Activated gamma-delta T cell treated with anti-CD3 and anti-CD28 coated beads, Interleukin-2, amount 50 U/mL, for 16 hours (primary cell): ENCODE measurements around the gene SRC.

ENCODE experiments used
- DNase-seq: peaks from one replicate; pipeline ENCODE4 v3.0.0-alpha.2; 2020; ENCODE audit warnings: low read depth

SRC gene

DNA sequence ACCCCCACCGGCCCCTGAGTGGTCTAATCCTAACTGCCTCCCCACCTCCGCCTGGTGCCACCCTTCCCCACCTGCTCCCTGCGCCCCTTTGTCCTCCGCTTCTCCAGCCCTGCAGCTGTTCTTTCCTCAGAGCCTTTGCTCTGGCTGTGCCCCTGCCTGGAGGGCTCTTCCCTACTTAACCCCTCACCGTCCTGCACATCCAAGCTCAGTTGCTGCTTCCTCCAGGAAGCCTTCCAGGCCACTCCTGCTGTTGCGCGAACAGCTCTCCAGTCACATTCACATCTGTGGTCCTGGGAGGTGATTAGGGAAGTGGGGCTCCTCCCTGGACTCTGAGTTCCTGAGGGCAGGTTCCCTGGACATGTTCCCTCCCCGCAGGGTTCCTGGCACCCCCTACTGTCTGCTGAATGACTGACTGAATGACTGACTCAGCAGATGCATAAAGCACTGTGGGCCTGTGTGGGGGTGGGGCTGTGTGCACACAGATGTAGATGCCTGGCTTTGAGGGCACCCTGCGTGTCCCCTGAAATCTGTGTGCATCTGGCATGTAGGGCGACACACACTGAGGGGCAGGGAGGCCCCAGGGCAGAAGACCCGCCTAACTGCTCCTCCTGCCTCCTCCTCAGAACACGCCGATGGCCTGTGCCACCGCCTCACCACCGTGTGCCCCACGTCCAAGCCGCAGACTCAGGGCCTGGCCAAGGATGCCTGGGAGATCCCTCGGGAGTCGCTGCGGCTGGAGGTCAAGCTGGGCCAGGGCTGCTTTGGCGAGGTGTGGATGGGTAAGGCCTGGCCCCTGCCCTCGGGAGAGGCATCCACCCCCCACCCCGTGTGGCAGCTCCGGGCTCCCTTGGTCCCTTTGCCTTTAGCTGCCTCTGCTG, 51.4 kb downstream of the SRC start:
- DNase-seq = no peak

DNA sequence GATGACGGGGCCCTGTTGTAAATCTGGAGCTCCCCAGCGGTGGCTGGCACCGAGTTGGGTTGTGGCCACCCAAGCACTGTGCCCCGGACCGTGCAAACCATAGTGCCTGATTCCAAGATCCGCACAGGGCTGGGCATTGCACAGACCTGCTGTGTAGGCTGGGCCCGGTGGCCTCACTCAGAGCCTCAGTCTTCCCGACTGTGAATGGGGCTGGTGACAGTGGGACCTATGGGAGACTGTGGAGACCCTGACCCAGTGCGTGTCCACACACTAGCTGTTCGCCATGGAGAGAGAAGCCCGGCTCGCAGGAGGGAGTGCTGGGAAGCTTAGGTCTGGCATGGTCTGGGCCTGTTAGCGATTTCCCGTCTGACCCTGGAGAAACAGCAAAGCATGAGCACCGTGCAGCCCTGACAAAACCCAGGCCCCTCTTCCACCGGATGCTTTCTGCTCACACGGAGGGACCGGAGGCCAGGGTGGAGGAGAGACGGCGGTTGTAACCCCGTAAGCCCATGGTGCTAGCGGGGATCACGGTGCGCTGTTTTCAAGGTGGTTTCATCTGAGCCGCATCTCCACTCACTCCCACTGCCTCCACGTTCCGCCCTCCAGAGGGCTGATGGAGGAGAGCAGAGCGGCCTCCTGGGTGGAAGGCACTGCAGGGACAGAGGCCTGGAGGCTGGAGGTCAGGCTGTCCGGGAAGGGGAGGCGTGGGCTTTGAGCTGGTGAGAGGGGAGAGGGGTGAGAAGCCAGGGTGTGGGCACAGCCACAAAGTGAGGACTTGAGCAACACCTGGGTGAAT, 52.2 kb downstream of the SRC start:
- no peak for DNase-seq

DNA sequence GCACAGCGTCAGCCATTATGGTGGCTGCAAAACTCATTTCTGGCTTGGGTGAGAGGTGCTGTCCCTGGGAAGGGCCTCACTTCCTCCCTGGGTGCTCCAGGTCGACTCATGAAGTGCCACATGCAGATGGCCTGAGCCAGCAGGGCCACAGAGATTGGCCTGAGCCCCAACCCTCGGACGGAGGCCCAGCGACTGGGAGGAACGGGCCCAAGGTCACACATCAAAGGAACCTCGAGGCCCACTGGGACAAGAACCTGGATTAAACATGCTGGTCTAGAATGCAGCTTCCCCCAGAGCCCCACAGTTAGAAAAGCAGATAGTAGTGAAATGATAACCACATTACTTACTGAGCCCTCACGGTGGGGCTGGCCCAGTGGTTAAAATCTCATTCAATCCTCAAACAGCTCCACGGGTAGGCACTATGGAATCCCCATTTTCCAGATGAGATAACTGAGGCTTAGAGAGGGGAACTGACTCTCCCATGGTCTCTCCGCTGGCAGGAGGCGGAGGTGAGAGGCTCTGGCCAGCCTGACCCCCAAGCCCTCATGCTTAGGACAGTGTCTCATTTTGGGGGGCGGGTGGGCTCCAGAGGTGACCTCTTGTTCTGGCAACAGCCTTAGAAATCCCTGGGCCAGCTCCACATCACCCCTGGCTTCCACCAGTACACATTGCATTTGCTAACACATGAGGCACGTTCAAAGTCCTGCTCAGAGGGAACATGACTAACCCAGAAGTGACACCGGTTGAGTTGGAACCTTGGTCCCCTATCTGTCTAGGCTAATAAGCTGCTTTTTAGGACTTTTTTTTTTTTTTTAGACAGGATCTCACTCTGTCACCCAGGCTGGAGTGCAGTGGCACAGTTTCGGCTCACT, 53.0 kb downstream of the SRC start:
- no peak for DNase-seq

DNA sequence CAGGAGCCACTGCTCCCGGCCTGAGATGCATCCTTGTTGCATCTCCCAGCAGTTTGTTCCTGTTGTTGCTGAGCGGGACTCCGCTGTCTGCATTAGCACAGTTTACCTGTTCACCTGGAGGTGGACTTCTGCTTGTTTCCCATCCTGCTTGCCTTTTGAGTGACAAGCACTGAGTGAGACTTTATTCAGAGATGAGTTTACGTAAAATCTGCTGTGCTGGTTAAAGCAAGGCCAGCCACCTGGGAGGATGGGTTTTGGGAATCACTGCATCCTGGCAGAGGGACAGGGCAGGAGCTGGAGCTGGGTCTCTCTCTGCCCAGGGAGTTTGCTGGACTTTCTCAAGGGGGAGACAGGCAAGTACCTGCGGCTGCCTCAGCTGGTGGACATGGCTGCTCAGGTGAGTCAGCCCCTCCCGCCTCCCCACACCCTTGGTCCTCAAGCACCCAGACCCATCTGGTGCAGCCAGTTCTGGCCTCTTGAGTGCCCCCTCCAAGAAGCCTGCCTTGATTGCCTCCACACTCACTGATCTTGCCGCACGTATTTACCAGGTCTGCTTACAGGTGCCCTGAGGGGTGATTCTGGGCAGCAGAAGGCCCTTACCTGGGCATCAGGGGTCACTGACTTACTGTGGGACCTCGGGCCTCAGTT, 55.5 kb downstream of the SRC start:
- DNase-seq = no peak

DNA sequence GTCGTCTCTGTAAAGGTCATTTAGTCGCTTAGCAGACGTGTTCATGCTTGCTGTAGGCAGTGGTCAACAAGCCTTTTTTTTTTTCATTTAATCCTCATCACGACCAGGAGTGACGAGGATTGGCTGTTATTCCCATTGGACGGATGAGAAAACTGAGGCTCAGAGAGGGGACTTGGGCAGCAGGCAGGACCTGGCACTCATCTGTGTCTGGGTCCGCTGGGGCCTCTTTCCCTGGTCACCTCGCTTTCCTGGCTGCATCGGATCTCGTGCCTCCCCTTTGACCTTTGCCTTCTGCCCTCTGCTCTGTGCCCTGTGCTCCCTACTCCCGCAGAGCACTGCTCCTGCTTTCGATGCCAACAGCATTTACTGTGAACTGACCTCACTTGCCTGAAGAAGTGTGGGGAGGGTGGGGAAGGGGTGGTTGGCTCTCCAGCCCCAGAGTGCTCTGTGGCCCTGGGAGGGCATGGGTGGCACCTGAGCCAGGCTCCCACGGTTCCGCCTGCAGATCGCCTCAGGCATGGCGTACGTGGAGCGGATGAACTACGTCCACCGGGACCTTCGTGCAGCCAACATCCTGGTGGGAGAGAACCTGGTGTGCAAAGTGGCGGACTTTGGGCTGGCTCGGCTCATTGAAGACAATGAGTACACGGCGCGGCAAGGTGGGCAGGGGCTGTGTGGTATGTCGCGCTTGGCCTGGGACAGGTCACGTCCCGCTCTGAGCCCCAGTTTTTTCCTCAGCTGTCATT, 56.2 kb downstream of the SRC start:
- no peak for DNase-seq

DNA sequence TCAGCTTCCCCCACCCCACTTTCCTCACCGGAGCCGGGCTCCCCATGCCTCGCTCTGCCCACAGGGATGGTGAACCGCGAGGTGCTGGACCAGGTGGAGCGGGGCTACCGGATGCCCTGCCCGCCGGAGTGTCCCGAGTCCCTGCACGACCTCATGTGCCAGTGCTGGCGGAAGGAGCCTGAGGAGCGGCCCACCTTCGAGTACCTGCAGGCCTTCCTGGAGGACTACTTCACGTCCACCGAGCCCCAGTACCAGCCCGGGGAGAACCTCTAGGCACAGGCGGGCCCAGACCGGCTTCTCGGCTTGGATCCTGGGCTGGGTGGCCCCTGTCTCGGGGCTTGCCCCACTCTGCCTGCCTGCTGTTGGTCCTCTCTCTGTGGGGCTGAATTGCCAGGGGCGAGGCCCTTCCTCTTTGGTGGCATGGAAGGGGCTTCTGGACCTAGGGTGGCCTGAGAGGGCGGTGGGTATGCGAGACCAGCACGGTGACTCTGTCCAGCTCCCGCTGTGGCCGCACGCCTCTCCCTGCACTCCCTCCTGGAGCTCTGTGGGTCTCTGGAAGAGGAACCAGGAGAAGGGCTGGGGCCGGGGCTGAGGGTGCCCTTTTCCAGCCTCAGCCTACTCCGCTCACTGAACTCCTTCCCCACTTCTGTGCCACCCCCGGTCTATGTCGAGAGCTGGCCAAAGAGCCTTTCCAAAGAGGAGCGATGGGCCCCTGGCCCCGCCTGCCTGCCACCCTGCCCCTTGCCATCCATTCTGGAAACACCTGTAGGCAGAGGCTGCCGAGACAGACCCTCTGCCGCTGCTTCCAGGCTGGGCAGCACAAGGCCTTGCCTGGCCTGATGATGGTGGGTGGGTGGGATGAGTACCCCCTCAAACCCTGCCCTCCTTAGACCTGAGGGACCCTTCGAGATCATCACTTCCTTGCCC, 57.4 kb downstream of the SRC start:
- no peak for DNase-seq

DNA sequence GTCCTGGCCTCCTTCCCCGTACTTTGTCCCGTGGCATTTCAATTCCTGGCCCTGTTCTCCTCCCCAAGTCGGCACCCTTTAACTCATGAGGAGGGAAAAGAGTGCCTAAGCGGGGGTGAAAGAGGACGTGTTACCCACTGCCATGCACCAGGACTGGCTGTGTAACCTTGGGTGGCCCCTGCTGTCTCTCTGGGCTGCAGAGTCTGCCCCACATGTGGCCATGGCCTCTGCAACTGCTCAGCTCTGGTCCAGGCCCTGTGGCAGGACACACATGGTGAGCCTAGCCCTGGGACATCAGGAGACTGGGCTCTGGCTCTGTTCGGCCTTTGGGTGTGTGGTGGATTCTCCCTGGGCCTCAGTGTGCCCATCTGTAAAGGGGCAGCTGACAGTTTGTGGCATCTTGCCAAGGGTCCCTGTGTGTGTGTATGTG, 58.5 kb downstream of the SRC start:
- DNase-seq = no peak

DNA sequence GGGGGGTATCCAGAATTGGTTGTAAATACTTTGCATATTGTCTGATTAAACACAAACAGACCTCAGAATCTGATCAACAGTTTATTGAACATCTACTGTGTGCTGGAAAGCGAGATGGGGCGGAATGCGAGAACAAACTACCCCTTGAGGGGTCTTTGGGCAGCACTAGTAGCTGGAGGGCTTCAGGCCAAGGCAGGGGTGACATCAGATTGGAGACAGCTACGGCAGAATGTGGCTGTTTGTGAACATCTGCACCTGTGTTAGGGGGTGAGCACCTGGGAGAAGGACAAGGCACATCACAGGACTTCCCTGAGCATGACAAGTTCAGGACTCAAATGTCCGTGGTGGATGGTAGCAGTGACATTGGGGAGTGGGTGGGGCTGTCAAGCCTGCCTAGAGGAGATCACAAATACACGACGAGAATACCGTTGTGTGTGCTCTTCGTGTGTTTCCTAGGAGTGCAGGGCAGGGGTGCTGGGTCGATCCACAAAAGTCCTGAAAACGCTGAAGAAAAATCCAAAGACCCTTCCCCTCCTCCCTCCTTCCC, 59.5 kb downstream of the SRC start:
- DNase-seq = no peak

DNA sequence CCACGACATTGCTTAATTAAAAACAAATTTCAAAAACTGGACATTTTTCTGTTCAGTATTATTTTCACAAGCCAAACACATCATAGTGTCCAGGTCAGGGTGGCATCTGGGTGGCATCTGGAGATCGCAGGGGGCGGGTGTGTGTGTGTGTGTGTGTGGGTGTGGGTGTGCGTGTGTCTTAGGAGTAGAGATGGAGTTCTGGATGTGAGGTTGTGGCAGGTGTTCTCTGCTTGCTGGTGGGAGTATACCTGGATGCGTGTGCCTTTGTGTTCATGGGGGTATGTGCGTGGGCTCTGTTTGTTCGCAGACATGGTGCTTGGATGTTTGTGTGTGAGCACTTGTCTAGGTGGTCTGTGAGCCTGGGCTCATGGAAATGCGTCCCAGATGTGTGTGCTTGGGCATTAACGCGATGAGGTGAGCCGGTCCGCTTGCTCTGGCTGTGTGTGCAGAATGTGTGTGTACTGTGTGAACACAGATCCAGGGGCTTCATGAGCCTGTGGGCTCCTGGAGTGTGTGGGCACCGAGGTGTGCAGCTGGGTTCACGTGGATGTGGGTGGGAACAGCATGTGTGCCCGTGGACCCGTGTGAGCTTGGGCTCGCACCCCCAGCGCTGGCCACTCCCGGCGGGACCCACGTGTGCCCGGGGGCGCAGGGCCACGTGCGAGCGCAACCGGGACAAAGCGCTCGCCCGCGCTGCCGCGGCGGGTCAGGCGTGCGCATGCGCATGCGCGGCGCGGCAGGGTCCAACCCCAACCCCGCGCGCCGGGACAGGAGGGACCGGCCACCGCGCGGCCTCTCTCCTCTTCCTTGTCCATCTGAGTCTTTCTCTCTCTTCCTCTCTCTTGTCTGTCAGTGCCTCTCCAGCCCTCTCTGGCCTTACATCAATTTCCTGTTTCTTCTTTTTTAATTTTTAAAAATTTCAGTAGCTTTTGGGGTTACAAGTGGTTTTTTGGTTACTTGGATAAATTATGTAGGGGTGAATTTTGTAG, 60.4 kb downstream of the SRC start:
- DNase-seq = no peak

DNA sequence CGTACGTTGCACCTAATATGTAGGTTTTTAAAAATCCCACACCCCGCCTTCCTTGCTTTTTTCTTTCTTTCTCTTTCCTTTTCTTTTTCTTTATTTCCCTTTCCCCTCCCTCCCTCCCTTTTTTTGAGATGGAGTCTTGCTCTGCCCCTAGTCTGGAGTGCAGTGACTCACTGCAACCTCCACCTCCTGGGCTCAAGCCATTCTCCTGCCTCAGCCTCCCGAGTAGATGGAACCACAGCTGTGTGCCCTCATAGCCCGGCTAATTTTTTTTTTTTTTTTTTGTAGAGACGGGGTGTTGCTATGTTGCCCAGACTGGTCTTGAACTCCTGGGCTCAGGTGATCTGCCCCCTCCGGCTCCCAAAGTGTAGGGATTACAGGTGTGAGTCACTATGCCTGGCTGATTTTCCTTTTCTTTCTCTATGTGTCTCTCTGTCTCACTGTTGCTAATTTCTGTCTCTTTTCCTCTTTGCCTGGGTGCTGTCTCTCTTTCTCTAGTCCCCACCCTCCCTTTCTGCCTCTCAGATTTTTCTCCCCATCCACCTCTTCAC, 61.2 kb downstream of the SRC start:
- DNase-seq = no peak

DNA sequence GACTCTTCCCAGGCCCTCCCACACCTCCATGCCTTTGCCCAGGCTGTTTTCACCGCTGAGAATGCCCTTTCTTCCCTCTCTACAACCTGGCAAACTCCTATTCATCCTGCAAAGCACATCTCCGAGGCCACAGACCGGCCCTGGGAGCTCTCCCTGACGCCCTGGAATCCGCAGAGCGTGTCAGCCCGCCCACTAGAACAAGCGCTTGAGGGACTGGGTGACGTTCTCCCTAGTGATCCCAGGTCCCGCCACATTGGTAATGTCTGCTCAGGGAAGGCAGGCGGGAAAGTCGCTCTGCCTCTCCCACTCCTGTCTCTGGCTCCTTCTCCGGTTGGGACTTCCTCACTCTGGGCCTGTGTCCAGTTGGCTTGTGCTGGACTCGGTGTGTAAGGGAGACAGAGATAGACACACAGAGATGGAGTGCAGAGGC, 61.6 kb downstream of the SRC start:
- DNase-seq = no peak

DNA sequence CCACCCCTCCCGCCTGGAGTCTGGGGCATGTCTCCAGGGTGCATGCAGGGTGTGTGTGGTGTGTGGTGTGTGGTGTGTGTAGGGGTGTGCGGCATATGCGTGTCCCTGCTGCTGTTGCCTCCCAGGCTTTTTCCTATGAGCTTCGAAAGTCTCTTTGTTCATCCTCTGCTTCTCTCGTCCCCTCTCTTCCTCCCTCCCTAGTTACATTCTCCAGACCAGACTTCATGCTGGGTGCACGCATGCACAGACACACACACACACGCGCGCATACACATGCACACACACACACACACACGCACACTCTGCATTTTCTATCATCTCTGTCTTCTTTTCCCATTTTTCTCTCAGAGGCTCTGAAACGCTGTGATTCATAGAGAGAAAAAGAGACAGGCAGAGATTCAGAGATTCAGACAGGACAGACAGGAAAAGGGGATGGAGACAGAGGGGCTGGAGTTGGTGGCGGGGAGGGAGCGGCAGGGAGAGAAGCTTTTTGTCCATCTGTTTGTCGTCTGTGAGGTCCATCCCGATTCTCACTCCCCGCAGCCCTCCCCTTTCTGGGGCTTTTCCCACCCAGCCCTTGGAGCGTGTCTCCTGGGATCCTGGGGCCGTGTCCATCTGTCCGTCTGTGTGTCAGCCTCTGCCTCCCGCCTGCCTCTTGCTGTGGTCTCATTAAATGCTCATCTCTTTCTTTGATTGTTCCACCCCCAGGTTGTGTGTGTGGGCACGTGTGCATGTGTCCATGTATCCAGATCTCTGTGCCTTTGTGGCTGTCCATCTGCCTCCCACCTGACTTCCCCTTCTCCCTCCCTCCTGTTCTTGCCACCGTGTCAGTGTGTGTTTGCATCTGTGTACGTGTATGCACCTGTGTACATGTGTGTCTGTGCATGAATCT, 62.6 kb downstream of the SRC start:
- no peak for DNase-seq

DNA sequence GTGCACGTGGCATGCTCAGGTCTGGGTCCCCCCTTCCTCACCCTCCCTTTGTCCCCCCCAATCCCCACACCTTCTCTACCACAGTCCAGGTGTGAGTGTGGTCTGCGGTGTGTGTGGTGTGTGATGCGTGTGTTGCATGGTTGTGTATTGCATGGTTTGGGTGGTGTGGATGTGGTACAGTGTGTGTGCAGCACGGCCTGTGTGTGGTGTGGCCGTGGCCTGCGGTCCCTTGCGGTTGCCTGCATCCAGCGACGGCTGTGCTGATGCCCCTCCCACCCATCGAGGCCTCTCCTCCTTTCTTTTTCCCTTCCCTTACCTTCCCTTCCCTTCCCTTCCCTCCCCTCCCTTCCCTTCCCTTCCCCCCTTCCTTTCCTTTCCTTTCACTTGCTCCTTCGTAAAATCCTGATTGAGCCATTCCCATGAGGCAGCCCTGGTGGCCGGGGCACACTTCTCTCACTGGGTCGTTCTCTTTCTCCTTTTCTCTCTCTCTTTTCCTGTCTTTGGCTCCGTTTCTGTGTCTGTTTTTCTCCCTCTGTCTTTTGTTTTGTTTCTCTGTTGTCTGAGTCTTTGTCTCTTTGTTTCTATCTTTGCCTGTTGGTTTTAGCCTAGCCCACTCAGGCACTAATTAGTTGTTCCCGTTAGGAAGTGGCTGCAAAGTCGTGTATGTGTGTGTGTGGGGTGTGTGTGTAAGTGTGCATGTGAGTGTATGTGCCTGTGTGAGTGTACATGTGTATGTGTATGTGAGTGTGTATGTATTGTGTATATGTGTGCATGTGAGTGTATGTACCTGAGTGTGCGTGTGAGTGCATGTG, 65.7 kb downstream of the SRC start:
- no peak for DNase-seq

DNA sequence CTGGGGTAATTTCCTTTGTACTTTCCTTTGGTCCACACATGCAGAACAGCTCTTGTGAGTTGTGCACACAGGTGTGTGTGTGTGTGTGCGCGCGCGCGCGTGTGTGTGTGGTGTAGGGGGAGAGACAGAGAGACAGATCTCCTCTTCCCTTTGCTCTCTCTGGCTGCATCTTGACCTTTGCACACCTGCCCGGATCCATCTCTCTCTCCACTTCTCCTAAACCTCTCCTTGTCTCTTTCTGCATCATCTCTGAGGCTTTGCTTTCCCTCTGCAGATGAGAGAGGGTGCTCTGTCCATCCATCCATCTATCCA, 67.0 kb downstream of the SRC start:
- DNase-seq = no peak

DNA sequence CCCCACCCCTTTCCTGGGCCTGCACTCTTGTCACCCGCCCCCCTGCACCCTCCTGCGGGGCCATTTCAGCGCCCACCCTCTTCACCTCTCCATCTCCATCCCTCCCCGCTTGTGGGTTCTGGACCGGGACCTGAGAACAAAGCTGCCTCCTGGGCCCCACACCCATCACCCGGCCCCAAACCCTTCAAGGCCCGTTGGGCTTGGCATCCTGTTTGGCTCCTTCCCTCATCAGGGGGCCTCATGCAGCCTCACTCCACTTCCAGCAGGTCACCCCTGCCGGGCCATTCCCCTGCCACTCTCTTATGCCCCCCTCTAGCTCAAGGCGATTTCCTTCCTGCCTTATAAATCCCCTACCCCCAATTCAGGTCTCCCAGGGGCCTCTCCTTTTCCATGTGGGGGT, 67.4 kb downstream of the SRC start:
- no peak for DNase-seq
